Stimulated activated CD8-positive, alpha-beta memory T cell treated with anti-CD3 and anti-CD28 coated beads, Interleukin-15, amount 100 ng/mL, for 4 hours (primary cell): ENCODE measurements around the gene RGS18.
"Not testable (repeated sequence)": the region's sequence is repeated elsewhere in the genome, so short reads cannot be mapped to it uniquely, and the experiment has no call there.

Experiments
- DNase-seq, 2 donors: peaks; one replicate each; pipeline ENCODE4 v3.0.0-alpha.2; 2020; ENCODE audit warnings: low read depth in 2 of 2

RGS18 gene

DNA sequence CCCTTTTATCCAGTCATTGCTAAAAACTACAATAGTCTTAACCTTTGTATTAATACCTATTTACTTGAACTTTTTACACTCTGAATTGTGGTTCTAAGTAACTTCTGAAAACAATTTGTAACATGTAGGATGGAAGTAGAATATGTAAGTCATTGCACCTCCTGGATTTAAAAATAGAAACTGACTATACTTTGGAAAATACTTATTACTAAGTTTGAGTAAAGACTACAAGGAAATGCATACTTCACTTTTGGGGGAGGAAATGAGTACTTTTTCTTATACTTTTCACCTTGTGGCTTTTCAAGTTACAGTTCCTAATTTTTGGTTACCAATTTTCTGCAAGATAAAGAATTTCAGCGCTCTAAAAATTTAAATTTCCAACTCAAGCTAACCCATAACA is 8.7 kb downstream of the RGS18 start:
- no peak for DNase-seq

DNA sequence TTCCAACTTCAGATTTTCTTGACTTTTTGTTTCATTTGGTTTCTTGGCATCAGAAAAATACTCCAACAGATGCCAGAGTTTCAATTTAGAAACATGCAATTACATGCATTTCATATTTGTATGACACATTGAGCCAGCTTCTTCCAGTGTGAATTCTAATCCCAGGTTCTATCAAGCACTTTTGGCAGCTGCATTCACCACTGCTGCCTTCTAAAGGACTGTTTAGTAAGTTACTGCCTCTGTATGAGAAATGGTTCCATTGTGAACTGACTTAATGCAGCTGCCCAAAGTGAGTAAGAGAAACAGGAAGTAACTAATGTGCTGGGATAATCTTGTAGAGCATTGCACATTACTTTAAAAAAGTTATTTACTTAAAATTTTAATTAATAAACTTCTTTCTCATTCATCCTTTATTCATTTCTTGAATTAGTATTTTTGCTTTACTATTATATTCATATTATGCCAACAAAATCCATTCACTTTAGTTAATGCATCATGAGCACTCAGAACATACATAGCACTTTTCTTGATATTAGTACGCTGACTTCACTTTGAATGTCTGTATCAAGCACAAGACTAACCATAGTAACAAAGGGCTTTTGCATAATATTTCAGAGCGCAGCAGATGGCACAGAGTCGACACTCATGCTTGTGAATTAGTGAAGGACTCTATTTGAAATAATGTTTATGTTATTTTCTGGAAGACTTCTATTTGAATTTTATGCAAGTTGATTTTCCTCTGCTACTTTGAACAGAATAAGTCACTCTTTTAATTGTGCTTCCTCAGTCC is 9.8 kb downstream of the RGS18 start:
- no peak for DNase-seq

DNA sequence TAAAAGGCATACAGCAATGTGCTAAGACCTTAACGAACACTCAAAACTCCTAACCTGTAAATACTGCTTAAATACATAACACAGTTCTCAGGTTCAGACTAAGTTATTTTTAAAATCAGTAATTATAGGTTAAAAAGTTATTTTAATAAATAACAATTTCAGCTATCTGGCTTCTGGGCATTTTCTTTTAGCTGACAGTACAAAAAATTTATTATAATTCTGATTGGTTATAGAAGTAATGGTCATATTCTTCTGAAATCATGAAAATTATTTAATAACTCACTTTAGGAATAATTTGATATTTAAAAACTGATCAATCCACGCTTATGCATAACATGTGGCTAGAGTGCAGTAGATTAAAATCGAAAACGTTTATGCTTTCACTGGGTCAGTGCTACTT is 10.7 kb downstream of the RGS18 start:
- no peak for DNase-seq

DNA sequence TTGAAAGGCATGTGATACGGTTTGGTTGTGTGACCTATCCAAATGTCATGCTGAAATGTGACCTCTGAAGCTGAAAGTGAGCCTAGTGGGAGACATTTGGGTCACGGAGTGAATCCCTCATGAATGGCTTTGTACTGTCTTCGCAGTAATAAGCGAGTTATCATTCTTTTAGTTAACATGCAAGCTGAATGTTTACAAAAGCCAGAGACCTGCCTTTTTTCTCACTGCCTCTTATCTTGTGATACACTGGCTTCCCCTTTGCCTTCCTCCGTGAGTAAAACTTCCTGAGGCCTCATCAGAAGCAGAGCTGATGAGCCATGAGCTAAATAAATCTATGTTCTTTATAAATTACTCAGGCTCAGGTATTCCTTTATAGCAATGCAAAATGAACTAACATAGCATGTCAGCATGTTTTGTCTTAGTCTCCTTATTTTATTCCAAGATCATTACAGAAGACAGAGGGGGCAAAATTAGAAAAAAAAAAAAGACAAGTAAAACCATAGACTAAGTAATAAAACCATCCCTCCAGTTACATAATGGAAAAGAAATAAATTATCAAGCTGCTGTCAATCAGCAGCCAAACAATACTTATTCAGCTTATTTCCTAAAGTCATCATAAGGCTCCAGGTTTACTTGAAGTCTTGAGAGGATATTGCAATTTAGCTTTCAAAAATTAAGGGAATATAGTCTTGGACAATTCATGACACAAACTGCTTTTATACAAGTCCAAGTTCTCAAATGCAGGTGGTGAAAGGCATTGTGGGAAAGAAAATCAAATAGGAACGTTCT is 12.1 kb downstream of the RGS18 start:
- no peak for DNase-seq

DNA sequence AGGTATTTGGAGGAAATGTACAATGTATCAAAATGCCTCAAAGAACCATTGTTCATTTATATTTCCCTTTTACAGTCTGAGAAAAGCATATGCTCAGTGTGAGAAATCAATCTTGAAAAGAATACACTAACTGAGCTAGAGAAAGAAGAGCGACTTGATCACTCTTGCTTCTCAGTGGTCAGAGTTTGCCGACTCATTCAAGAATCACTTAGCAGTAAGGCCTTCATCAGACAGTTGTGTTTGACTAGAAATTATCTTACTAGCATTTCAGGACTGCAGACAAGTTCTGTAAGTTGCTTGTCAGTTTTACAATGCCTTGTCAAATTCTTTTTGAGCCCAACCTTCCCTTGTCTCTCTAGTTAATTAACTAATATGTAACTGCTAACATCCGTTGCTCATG is 12.9 kb downstream of the RGS18 start:
- DNase-seq = no peak

DNA sequence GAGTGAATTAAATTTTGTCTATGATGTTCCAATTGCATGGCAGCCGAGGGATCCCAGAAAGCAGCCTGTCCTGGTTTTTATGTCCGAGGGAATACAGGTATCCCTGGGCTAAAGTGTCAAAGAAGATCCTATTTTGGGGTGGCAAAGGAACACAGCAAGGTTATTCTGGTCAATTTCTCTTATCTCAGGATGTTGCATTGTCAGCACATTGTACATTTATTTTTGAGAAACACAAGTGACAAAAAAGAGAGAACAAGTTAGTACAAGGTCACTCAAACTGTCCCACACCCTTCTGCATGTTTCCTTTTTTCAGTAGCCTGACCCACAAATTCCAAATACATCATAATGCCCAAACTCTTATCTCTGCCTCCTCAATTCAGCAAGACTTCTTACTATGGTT is 17.7 kb downstream of the RGS18 start:
- no peak for DNase-seq

DNA sequence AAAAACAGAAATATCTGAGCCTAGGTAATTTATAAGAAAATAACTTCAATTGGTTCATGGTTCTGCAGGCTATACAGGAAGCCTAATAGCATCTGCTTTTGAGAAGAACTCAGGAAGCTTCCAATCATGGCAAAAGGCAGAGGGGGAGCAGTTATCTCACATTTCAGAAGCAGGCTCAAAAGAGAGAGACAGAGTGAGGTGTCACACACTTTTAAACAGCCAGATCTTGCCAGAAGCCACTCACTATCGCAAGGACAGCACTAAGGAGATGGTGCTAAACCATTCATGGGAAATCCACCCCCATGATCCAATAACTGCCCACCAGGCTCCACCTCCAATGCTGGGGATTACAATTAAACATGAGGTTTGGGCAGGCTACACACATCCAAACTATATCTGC is 25.5 kb downstream of the RGS18 start:
- no peak for DNase-seq

DNA sequence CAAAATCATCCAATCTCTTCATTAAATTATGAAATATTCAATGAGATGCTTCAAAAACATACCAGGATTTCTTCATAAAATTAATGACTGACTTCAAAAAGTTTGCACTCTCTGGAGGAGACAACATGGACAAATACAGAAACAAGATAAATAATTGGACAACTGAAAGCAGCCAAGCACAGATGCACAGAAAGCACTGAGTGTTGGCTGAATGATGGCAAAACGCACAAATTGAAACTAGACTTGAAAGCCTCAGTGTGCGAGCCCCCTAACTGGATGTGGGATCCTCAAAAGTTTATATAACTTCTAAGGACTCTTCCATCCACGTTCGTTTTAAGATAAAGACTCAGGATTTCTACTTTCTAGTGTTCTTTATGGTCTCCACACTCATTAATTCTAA is 27.9 kb downstream of the RGS18 start:
- DNase-seq = no peak

DNA sequence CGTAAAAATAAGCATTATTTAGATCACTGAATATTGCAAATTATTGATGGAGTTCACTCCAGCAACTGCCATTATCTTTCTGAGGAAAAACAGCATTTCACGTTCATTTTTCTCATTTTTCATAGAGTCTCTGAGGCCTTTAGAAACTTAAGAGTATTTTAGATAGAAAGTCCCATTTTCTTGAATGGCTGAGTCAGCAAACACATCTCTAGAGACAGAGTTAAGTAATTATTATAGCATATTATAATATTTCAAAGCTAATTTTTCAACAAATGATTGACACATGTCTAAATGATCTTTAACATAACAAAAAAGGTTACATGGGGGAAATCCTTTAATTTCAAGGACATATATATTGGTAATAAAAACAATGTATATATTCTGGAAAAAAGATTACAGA is 31.8 kb downstream of the RGS18 start:
- DNase-seq = no peak

DNA sequence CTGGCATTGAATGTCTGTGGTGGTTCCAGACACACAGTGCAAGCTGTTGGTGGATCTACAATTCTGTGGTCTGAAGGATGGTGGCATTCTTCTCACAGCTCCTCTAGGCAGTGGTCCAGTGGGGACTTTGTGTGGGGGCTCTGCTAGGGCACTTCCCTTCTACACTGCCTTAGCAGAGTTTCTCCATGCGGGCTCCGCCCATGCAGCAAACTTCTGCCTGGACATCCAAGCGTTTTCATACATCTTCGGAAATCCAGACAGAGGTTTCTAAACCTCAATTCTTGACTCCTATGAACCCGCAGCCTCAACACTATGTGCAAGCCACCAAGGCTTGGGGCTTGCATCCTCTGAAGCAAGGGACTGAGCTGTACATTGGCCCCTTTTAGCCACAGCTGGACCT is 43.0 kb downstream of the RGS18 start:
- no peak for DNase-seq

DNA sequence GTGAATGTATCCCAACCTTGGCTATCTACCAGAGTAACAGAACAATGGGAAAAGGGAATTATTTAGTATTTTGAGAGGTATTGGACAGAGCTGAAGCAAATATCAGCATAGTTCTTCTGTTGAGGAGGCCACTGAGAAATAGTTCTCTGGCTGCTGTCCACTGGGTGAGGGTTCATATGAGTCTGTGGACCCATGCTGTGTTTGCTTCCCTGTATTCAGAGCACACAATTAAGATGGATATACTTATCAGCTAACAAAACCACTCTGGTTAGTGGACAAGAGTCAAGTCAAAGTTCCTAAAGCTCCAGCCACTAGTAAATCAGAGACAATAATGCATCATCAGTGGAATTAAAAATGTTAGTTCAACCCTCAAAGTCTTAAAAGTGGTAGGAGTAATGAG is 66.1 kb downstream of the RGS18 start:
- no peak for DNase-seq

DNA sequence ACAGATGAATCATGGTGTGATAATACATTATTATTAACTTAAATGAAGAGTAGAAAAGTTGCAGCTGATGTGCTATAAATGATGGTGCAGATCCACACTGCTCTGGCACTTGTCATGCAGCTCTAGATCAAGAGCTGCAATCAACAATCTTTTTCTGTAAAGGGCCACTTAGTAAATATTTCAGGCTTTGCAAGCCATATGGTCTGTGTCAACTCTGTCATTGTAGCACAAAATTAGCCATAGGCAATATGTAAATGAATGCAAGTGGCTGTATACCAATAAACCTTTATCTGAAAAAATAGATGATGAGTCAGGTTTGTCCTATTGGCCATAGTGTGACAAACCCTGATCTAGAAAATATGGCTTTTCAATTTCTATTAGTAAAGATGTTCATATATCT is 66.6 kb downstream of the RGS18 start:
- DNase-seq = no peak

DNA sequence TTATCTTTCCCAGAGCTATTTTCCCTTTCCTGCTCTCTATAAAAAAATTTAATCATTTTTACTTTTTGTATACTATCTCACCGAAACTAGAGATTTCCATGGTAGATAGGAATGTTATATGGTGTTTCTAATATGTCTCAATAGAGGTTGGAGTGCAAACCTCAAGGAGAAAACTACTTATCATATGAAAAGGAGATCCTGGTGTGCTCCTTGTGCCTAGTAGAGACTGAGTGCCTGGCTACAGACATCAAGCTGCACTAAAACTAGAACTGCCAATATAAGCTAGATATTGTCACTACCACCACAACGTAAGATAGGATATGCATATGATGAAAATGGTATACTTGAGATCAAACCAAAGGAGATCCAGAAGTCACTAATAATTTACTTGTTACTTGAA is 67.0 kb downstream of the RGS18 start:
- no peak for DNase-seq

DNA sequence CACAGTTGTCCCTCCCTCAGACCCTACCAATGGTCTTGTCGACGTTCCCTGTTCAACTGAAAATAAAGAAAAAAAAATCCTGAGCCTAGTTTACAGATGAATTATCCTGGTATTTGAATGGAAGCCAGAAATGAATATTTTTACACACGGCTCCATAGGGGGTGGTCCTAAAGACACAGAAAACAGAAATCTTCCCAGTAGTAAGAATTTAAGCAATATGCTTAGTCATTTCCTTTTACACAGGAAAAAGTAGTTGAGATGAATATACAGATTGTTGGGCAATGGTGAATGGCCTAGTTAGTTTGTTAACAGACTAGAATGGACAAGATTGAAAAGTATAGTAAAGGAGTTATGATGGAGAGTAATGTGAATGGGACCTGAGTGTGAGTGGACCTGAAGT is 67.4 kb downstream of the RGS18 start:
- DNase-seq = no peak

DNA sequence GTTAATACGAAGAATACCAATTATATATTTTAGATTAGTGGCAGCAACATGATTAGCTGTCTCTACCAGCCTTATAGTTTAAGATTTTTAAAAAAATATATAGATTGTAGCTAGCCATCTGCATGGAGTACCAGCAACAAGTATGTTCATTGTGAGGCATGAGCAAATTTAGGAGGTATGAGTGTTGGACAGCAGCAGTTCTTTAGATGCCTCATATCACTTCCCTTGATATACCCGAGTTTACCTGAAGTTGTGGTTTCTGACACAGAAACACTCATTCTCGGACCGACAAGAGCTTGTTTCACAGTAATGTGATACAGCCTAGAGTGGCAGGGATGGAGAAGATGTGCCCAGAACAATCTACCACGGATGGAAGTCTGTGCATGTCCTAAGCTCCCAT is 69.1 kb downstream of the RGS18 start:
- no peak for DNase-seq

DNA sequence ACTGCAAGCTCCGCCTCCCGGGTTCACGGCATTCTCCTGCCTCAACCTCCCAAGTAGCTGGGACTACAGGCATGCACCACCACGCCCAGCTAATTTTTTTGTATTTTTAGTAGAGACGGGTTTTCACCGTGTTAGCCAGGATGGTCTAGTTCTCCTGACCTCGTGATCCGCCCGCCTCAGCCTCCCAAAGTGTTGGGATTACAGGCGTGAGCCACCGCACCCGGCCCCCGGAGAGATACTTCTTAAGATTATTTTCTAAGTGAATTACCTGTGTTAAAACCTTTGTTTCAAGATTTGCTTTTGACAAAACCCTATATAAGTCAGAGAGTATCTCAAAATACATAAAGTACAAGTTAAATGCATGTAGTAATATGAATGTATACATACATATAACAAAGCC is 69.7 kb downstream of the RGS18 start:
- not testable (repeated sequence) for DNase-seq

DNA sequence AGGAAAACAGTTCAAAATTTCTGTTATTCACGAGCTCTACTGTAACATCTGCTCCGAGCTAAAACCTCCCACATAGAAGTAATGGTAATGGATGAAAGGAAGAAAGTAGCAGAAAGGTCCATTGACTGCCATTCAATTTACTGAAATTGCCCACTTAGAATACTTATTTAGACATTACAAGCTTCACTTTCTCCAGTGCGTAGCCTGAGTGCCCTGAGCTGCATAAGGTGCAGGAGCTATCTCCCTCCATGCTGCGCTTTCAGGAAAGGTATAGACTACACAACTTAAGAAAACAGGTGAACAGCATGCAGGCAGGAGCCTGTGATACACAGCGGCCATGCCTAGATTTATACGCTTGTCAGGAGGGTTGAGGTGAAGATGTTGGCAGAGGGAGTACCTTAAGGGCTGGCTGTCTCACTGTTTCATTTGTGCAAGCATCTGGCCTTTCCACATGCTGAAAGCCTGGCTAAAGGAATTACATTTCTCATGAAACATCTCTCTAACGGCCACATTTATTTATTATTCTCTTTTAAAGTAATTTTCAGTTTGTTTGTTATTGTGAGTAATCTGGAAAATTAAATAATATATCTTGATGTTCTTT is 74.7 kb downstream of the RGS18 start:
- DNase-seq = no peak

DNA sequence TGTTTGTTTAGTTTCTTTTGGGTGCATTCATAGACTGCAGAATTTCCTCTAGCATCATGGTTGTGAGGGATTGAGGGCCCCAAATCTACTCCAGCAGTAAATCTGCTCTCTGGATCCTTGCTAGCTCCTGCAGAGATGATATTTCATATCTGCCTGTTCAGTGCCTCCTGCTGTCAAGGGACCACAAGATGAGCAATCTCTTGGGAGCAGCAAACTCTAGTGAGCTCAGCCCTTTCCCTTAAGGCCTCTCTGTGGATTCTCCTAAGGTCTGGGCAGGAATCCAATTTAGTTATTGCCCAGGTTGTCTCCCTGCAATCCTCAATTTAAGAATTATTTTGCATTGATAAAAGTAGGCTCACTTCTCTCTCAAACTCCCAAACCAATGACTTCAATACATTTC is 76.9 kb downstream of the RGS18 start:
- DNase-seq = no peak
